ENCODE measurements around the gene LYVE1.

Gene LYVE1

GRCh38 chr11:10519630-10520029 is 48.8 kb downstream of the LYVE1 start:
- no peak for DNase-seq

DNA sequence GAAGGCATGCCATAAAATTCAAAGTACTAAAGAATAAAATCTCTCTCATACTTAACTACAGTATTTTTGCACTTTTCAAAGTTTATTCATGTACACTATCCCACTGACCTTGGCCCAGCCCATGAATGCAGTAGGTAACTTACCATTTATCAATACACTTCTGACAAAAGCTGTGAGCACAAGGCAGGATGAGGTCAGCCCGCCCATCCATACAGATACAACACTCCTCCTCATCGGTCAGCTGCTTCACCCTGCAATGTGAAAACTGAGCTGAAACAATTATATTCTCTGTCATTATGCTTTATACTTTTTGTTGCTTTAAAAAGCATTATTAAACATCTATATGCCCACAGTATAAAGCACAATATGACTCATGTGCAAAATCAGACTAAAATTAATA is 49.6 kb downstream of the LYVE1 start:
- DNase-seq: no peak

DNA sequence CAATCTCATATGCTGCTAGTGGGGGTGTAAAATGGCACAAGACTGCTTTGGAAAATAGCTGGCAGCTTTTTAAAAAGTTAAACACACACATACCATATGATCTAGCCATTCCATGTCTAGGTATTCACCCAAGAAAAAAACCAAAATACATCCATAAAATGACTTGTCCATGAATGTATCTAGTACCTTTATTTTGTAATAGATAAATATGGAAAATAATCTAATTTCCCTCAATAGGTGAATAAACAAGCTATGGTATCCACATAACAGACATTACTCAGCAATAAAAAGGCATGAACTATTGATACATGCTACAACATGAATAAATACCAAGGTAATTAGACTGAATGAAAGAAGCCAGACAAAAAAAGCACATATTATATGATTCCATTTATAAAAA is 50.3 kb downstream of the LYVE1 start:
- DNase-seq: no peak

- no peak for DNase-seq
These were observed 53.0 kb downstream of the LYVE1 start for GRCh38 chr11:10515418-10515817.

- no peak for DNase-seq
These were observed 53.8 kb downstream of the LYVE1 start for GRCh38 chr11:10514709-10515108.

DNA sequence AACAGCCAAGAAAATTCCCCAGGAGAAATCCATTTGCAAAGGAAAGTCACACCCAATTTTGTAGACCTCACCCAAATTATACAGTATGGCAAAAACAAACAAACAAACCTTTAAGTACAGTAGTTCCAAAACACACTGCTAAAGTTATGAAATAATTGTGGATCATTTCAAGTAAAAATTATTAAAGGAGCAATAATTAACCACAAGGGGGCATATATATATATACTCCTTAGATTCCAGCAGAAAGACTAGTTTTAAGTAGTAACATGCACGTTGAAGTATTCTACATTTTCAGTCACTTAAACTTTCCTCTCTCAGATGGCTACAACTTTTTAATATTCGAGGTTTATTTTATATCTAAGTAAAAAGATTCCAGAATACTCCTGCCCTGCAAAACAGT is 54.3 kb downstream of the LYVE1 start:
- DNase-seq: no peak

DNA sequence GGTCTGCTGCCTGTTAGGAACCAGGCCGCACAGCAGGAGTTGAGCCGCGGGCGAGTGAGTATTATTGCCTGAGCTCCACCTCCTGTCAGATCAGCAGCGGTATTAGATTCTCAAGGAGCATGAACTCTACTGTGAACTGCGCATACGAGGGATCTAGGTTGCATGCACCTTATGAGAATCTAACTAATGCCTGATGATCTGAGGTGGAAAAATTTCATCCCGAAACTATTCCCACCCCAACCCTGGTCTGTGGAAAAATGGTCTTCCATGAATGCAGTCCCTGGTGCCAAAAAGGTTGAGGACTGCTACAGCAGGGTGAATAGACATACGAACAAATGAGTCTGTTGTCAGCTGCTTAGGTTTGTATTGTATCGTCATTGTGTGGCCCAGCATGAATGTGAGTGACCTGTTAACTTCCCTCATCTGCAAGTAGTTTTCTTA is 57.3 kb downstream of the LYVE1 start:
- DNase-seq: no peak

All from activated CD4-positive, alpha-beta T cell treated with anti-CD3 and anti-CD28 coated beads, Interleukin-2, amount 50 U/mL, for 4 hours (primary cell).